ES-I3 (cell line): ENCODE results near the gene BACH1.
"Not testable (repeated sequence)": the region's sequence is repeated elsewhere in the genome, so short reads cannot be mapped to it uniquely, and the experiment has no call there.

Source experiments
- H3K36me3 ChIP-seq: 2 replicates; pipeline ENCODE4 v1.6.1; 2013; ENCODE audit warnings: mild to moderate bottlenecking, low read length, control low read depth, moderate library complexity; ENCODE audit not compliant: insufficient read depth
- H3K4me1 ChIP-seq: 2 replicates; pipeline ENCODE4 v1.6.1; 2013; ENCODE audit warnings: mild to moderate bottlenecking, control low read depth, low read length; ENCODE audit not compliant: insufficient read depth
- H3K9ac ChIP-seq: 2 replicates; pipeline ENCODE4 v1.6.1; 2013; ENCODE audit warnings: low read depth, mild to moderate bottlenecking, low read length, moderate library complexity
- H3K9me3 ChIP-seq: 2 replicates; pipeline ENCODE4 v1.6.1; 2013; ENCODE audit warnings: mild to moderate bottlenecking, low read length, moderate library complexity; ENCODE audit not compliant: control insufficient read depth, insufficient read depth

Gene BACH1

DNA sequence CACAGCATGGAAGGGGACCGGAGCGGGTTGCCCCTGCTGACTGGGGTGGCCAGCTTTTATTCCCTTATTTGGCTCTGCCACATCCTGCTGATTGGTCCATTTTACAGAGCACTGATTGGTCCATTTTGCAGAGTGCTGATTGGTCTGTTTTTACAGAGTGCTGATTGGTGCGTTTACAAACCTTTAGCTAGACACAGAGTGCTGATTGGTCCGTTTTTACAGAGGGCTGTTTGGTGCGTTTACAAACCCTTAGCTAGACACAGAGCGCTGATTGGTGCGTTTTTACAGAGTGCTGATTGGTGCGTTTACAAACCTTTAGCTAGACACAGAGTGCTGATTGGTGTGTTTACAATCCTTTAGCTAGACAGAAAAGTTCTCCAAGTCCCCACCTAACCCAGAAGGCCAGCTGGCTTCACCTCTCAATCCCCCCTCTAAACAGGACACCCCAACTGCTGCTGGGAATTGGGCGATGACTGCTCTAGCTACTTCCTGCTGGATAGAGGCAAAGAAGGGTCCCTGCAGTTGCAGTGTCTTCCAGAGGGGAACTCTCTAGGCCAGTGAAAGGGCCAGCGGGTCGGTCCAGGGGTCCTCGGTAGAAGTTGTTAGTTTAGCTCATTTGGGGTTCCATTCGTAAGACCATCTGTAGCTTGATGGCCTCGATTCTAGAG lies 56.5 kb downstream of the BACH1 start:
- not testable (repeated sequence) for H3K9me3 ChIP-seq, H3K9ac ChIP-seq, H3K4me1 ChIP-seq, H3K36me3 ChIP-seq

DNA sequence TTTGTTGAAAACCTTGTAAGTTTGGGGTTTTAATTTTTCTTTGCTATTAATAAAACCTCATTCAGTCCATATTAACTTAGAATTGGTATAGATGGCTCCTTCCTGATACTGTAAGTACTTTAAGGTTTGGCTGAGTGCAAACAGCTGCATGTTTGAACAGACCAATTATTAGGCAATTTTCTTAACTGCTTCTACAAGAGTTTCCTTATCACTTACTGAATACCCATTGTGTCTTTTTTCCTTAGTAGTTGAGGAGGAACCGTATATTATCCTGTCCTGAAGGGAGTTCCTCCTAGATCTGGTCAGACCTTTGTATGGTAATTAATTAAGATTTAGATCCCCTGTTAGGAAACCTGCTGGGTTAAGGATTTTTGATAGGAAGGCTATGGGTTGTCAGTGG lies 57.6 kb downstream of the BACH1 start:
- H3K9me3 ChIP-seq, H3K36me3 ChIP-seq, H3K4me1 ChIP-seq, H3K9ac ChIP-seq: not testable (repeated sequence)

DNA sequence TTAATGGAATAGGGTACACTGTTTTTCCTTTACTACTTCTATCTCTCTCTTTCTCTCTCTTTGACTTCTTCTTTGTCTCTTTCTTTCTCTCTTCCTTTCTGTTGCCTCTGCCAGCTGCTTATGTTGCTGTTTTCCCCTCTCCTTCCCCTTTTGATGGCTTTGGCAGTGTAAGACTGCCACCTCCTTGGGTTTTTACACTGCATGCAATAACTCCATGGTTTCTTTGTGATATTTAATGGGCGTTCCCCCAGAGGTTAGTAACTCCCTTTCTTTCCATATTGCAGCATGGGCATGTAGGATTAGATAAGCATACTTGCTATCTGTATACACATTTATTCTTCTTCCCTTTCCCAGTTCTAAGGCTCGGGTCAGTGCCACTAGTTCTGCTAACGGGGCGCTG lies 58.1 kb downstream of the BACH1 start:
- not testable (repeated sequence) for H3K9ac ChIP-seq, H3K9me3 ChIP-seq, H3K4me1 ChIP-seq, H3K36me3 ChIP-seq

DNA sequence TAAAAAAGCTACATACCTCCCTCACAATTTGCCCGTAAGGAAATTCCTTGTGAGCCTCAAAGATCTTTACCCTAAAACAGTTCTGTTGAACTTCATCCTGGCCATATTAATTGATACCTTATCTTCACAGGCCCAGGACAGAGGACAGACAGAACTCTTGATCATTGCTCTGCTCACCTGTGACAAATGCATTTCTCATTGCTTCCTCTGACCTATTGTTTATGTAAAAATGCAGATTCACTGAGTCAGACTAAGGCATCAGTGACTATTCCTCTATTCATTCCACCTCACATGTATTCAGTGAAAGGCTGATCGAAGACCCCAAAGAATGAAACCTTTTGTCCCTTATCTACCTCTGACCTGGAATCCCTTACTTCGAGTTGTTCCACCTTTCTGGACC lies 61.0 kb downstream of the BACH1 start:
- H3K4me1 ChIP-seq = peaks cover 8% of the 10 kb centered on the region
- peaks cover 3% of the 10 kb centered on the region; the same call in 1 of the 2 replicates for H3K9me3 ChIP-seq
- H3K9ac ChIP-seq = no peak overlapping the region
- H3K36me3 ChIP-seq = no peaks in the 10 kb centered on the region

DNA sequence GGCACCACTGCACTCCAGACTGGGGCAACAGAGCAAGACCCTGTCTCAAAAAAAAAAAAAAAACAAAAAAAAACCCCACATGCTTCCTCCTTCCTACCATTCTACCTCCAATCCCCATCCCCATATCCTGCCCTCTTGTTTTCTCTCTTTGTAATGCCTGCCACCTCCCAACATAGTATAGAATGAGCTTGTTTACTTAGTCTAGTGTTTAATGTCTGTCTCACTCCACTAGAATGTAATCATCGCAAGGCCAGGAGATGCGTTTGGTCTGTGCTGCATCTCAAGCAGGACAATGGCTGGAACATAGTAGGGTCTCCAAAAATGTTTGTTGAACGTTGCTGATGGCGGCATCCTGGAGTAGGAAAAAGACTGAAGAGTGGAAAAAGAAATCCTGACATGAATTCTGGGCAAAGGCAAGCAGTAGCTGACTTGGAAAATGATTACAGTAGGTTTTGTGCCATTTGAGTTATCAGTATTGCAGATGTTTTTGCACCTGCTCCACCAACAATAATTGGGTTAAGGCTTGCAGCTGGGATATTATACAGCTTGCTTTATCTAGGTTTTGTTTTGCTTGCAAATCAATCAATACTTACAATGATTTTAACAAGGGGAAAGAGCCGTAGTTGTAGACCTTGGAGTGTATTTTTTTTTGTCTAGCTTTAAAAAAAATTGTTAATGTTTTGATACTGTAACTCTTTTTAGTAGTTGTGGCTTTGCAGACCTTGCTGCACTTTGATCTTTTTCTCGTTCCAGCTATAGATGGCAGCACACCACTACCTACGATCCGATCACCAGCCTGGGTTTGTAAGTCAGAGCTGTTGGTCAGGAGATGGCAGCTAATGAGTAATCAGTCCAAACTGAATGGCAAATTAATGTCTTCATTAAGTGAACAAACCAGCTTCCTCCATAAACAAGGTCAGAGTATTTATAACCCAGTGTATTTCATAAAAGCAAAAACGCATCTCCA lies 62.4 kb downstream of the BACH1 start:
- H3K36me3 ChIP-seq = no peaks in the 10 kb centered on the region
- no peaks in the 10 kb centered on the region; the same call in 1 of the 2 replicates for H3K9me3 ChIP-seq
- no peak overlapping the region for H3K9ac ChIP-seq
- peaks cover 8% of the 10 kb centered on the region for H3K4me1 ChIP-seq

DNA sequence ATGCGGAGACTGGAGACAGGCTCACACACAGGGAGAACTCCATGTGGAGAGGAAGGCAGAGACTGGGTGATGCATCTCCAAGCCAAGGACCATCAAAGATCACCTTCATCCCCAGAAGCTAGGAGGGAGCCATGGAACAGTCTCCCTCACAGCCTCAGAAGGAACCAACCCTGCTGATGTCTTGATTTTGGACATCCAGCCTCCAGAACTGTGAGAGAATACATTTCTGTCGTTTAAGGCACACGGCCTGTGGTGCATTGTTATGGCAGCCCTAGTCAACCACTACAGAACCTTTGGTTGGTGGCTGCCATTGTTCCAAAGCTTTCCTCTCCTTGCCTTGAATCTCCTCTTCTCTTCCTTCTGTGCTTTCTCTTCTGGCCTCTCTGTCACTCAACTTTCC lies 64.0 kb downstream of the BACH1 start:
- Histone ChIP-seq H3K36me3 (no peaks in the 10 kb centered on the region), H3K4me1 (peaks cover 8% of the 10 kb centered on the region), H3K9ac (no peak overlapping the region), H3K9me3 (no peaks in the 10 kb centered on the region)

DNA sequence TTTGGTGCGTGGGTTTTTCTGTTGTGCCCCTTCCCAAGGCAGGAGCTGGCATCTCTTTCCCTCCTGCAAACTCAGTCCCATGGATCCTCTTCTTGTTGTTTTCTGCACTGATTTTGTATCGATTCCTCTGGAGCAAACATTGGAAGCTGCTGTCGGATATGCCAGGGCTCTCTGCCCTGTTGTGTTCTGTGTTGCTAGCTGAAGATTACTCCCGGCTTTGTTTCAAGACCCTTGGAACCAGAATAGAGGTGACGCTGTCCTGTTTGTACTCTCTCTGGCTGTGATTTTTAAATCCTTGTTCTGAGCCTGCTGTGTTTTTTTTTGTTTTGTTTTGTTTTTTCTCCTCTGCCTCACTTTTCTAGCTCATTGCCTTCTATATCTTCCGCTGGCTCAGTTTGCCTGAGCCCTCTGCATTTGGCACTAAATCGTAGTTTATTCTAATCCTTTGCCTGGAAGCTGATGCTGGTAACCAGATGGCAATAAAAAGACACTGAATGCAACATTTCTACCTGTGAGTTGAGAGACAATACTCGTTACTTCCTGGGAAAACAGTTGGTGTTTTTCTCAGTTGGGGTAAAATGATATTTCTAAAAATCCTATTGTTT lies 67.0 kb downstream of the BACH1 start:
- no peak overlapping the region for H3K9ac ChIP-seq
- peaks cover 3% of the 10 kb centered on the region; the same call in 1 of the 2 replicates for H3K36me3 ChIP-seq
- no peaks in the 10 kb centered on the region for H3K9me3 ChIP-seq
- no peaks in the 10 kb centered on the region for H3K4me1 ChIP-seq

DNA sequence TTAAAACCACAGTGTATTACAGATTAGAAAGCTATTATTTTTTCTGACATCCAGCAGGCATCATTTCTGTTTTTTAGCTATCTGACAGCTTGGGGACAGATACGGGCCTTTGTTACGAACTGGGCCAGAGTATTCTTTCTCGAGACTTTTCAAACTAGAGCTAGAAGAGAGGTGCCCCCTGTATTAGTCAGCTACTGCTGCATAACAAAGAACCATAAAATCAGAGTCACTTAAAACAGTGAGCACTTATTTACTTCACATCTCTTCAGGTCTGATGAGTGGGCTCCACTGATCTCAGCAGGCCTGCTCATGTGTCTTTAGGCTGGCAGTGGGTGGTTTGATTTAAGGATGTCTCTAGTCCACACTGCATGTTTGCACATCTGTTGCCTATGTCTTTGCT lies 67.8 kb downstream of the BACH1 start:
- H3K4me1 ChIP-seq = no peaks in the 10 kb centered on the region
- peaks cover 3% of the 10 kb centered on the region; the same call in 1 of the 2 replicates for H3K36me3 ChIP-seq
- no peak overlapping the region for H3K9ac ChIP-seq
- no peaks in the 10 kb centered on the region for H3K9me3 ChIP-seq

DNA sequence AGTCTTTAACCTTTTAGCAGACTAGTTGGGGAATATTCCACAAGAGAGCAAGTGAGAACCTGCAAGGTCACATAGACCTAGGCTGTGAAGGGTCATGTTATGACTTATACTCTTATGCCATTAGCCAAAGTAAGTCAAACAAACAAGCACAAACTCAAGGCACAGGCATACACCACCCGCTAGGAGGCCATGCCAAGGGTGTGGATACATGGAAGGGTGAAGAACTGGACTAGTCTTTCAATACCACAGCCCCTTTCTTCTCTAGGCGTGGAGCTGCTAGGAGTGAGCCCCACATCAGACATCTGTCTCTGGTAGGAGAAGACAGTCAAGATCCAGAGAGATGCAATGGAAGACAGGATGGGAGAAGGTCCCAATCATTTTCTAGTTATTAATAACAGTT lies 68.6 kb downstream of the BACH1 start:
- Histone ChIP-seq H3K9ac (no peak overlapping the region), H3K4me1 (no peaks in the 10 kb centered on the region), H3K9me3 (no peaks in the 10 kb centered on the region), H3K36me3 (peaks cover 3% of the 10 kb centered on the region; the same call in 1 of the 2 replicates)

DNA sequence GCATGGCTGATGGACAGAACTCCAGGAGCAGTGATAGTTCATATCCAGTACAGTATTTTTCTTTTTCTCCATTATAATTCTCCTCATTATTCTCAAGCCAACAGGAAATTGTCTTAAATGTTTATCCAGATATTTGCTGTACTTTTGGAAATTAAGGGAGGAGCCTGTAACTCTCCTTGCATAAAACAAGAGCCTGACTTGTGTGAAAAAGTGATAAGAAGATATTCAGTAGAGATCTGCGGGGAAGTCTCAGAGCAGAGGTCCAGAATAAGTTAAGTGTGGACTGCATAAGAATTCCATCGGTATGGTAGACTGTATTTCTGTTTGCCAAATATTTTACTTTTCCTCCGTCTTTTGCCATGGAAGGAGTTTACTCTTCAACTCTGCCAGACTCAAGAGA lies 70.2 kb downstream of the BACH1 start:
- peaks cover 3% of the 10 kb centered on the region; the same call in 1 of the 2 replicates for H3K36me3 ChIP-seq
- no peaks in the 10 kb centered on the region for H3K4me1 ChIP-seq
- no peaks in the 10 kb centered on the region for H3K9me3 ChIP-seq
- no peak overlapping the region for H3K9ac ChIP-seq

DNA sequence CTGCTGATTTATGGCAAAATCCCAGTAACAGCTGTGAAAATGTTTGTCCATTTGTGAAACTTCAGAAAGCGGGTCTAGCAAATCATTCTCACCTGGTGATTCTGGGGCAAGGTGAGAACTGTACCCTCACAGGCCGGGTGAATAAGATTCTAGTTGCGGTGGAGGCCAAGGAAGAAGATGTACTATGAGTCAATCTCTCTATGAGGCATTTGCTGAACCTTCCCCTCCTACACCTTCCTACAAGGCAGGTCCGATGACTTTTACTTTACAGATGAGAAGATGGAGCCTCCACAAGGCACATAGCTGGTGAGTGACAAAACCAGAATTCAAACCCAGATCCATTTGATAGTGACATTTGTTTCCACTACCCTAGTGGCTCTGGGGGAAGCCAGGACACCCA lies 72.7 kb downstream of the BACH1 start:
- no peaks in the 10 kb centered on the region for H3K9me3 ChIP-seq
- H3K4me1 ChIP-seq = peaks cover 3% of the 10 kb centered on the region; the same call in 1 of the 2 replicates
- H3K36me3 ChIP-seq = peaks cover 3% of the 10 kb centered on the region; the same call in 1 of the 2 replicates
- H3K9ac ChIP-seq = no peak overlapping the region

DNA sequence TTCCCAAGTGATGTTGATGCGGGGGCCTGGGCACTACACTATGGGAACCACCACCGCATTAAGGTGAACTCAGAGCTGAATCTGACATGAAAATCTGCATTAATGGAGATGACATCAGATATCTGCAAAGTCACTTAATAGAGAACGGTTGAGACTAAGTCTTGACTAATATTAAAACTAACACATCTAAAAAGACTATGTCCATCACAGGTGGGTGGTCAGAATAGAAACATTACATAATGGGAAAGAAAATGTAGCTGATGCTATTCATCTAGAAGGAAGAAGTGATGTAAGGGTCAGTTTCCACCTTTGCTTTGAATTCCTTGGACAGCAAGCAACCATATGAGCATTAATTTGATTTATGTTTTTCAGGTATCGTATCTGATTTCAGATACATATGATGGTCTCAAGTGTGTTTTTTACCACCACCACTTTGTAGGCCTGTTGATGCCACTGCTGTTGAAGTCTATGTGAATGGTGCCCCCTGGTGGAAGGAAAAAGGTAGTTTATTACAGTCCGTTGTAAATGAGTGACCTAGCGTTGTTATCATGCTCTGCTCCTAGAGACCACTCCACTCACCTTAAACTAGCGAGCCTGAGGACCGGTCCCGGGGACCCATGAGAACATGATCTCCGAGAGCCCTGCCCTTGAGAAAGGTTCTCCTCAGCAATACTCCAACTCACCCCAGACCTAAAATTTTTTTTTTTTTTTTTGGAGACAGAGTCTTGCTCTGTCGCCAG lies 73.5 kb downstream of the BACH1 start:
- Histone ChIP-seq H3K4me1 (peaks cover 7% of the 10 kb centered on the region; the same call in 1 of the 2 replicates), H3K36me3 (peaks cover 3% of the 10 kb centered on the region; the same call in 1 of the 2 replicates), H3K9ac (no peak overlapping the region), H3K9me3 (no peaks in the 10 kb centered on the region)

DNA sequence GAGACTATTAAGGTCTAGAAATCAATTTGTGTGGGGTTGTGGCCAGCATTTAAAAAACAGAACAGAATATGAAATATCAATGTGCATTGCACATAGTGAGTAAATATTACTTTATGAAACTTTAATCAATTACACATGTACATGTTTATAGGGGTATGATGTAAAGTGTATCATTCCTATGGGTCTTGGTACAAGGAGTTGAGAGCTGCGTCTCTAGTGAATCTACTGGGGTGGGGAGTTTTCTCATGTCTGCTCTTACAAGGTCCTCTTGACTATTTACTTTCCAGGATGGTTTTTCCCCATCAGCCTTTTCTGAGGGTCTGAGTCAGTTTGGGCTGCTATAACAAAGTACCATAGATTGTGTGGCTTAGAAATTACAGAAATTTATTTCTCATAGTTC lies 75.8 kb downstream of the BACH1 start:
- H3K9ac ChIP-seq = no peak overlapping the region
- H3K9me3 ChIP-seq = no peaks in the 10 kb centered on the region
- H3K36me3 ChIP-seq = no peaks in the 10 kb centered on the region
- peaks cover 7% of the 10 kb centered on the region; the same call in 1 of the 2 replicates for H3K4me1 ChIP-seq

DNA sequence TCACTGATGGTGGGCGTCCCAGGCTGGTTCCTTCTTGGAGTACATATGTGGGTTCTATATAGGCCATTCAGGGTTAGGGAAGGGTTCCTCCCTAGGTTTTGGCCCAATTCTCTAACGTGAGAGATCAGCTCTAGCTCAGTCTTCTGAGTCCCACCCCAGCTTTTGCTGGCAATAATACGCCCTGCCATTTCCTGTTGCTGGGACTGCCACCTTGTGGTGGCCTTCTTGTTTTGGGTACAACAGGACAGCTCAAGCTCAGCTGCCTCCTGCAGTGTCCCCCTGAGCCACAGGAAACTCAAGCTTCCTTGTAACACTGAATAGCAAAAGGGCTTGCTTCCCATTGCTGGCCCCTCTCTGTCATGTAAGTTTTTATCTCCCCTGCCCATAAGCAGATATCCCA lies 77.8 kb downstream of the BACH1 start:
- Histone ChIP-seq H3K36me3 (no peaks in the 10 kb centered on the region), H3K4me1 (peaks cover 8% of the 10 kb centered on the region), H3K9ac (no peak overlapping the region), H3K9me3 (no peaks in the 10 kb centered on the region)
